Stimulated activated effector memory CD8-positive, alpha-beta T cell treated with anti-CD3 and anti-CD28 coated beads, Interleukin-12 subunit alpha, Interleukin-12 subunit beta, amount 100 ng/mL, for 72 hours (primary cell): Measurements from ENCODE around the gene PKP3.
"Not testable (repeated sequence)": the region's sequence is repeated elsewhere in the genome, so short reads cannot be mapped to it uniquely, and the experiment has no call there.

Source experiments
- ATAC-seq: fragments of 150-1000 bp; cut with Tn5 transposase; 2 replicates; pipeline ENCODE4 v1.10.0; 2021
- DNase-seq, 2 donors: peaks; one replicate each; pipeline ENCODE4 v3.0.0; 2021 to 2022; ENCODE audit warnings: low spot score in 2 of 2
- H3K27ac Mint-ChIP-seq: one replicate; pipeline ENCODE4 v1.8.0; 2022; ENCODE audit warnings: mild to moderate bottlenecking, mixed read lengths
- H3K36me3 Mint-ChIP-seq: one replicate; pipeline ENCODE4 v1.8.0; 2022; ENCODE audit warnings: mild to moderate bottlenecking, mixed read lengths
- H3K4me1 Mint-ChIP-seq: one replicate; pipeline ENCODE4 v1.8.0; 2022; ENCODE audit warnings: mixed read lengths
- H3K4me3 Mint-ChIP-seq: one replicate; pipeline ENCODE4 v1.8.0; 2022; ENCODE audit warnings: mild to moderate bottlenecking, mixed read lengths
- H3K9me3 Mint-ChIP-seq: one replicate; pipeline ENCODE4 v1.8.0; 2022; ENCODE audit warnings: mixed read lengths

The PKP3 gene

GRCh38 chr11:394034-394857, at the start of gene PKP3:
PKP3 (plus strand) TSS chr11:394209; CDS start chr11:394293, 84 bp downstream.
- ATAC-seq (peak; percentile 57), DNase-seq (no peak)
- Mint-ChIP-seq H3K27ac (peak within 1 kb of the TSS; percentile 75), H3K9me3 (no peaks in the 10 kb centered on the region), H3K4me3 (no peak within 1 kb of the TSS), H3K4me1 (peaks cover 17% of the 10 kb centered on the region), H3K36me3 (peaks cover 12% of the 10 kb centered on the region)

- Mint-ChIP-seq H3K4me1 (peaks cover 23% of the 10 kb centered on the region), H3K4me3 (no peak overlapping the region), H3K9me3 (no peaks in the 10 kb centered on the region), H3K36me3 (peaks cover 5% of the 10 kb centered on the region), H3K27ac (no peak overlapping the region)
- DNase-seq (no peak), ATAC-seq (no peak)
Observed at GRCh38 chr11:344836-345578, 49.0 kb upstream of the PKP3 start.

GRCh38 chr11:346529-346928, 47.5 kb upstream of the PKP3 start:
- H3K27ac Mint-ChIP-seq, result no peak overlapping the region
- ATAC-seq (no peak), DNase-seq (no peak)
- no peak overlapping the region for H3K4me3 Mint-ChIP-seq
- H3K36me3 Mint-ChIP-seq, result peaks cover 6% of the 10 kb centered on the region
- H3K9me3 Mint-ChIP-seq, result no peaks in the 10 kb centered on the region
- H3K4me1 Mint-ChIP-seq, result peaks cover 27% of the 10 kb centered on the region

GRCh38 chr11:349270-349954, 44.6 kb upstream of the PKP3 start:
- H3K4me1 Mint-ChIP-seq, result peaks cover 45% of the 10 kb centered on the region
- DNase-seq, H3K36me3 Mint-ChIP-seq, H3K27ac Mint-ChIP-seq, H3K9me3 Mint-ChIP-seq, ATAC-seq, H3K4me3 Mint-ChIP-seq: not testable (repeated sequence)

- H3K9me3 Mint-ChIP-seq, DNase-seq, H3K36me3 Mint-ChIP-seq: not testable (repeated sequence)
- peak; percentile 5 for ATAC-seq
- Mint-ChIP-seq H3K27ac (peak overlapping the region; percentile 77), H3K4me3 (peak overlapping the region; percentile 46), H3K4me1 (peaks cover 46% of the 10 kb centered on the region)
Observed at GRCh38 chr11:350033-350722, 43.8 kb upstream of the PKP3 start.

GRCh38 chr11:350723-351255, 43.2 kb upstream of the PKP3 start:
- peak overlapping the region; percentile 46 for H3K4me3 Mint-ChIP-seq
- DNase-seq, result no peak
- H3K36me3 Mint-ChIP-seq, result peaks cover 13% of the 10 kb centered on the region
- H3K27ac Mint-ChIP-seq, result peak overlapping the region; percentile 77
- H3K9me3 Mint-ChIP-seq, result no peaks in the 10 kb centered on the region
- peaks cover 45% of the 10 kb centered on the region for H3K4me1 Mint-ChIP-seq
- peak; percentile 69 for ATAC-seq

- peak overlapping the region; percentile 77 for H3K27ac Mint-ChIP-seq
- H3K36me3 Mint-ChIP-seq, result peaks cover 13% of the 10 kb centered on the region
- DNase-seq (no peak), ATAC-seq (no peak)
- H3K9me3 Mint-ChIP-seq, result no peaks in the 10 kb centered on the region
- H3K4me3 Mint-ChIP-seq, result peak overlapping the region; percentile 46
- H3K4me1 Mint-ChIP-seq, result peaks cover 45% of the 10 kb centered on the region
Observed at GRCh38 chr11:351411-351810, 42.6 kb upstream of the PKP3 start.

- Mint-ChIP-seq H3K27ac (no peak overlapping the region), H3K4me1 (peaks cover 45% of the 10 kb centered on the region)
- no peak for ATAC-seq
Observed at GRCh38 chr11:352456-353031, 41.5 kb upstream of the PKP3 start.

GRCh38 chr11:353179-353873, 40.7 kb upstream of the PKP3 start:
- Mint-ChIP-seq H3K36me3 (peaks cover 13% of the 10 kb centered on the region), H3K9me3 (no peaks in the 10 kb centered on the region), H3K4me1 (peaks cover 45% of the 10 kb centered on the region), H3K27ac (no peak overlapping the region), H3K4me3 (no peak overlapping the region)
- DNase-seq (no peak), ATAC-seq (no peak)

More at GRCh38 chr11:352456-353031, 41.5 kb upstream of the PKP3 start:
- no peak for DNase-seq
- no peaks in the 10 kb centered on the region for H3K9me3 Mint-ChIP-seq
- peaks cover 13% of the 10 kb centered on the region for H3K36me3 Mint-ChIP-seq
- no peak overlapping the region for H3K4me3 Mint-ChIP-seq

GRCh38 chr11:355581-356458, 38.2 kb upstream of the PKP3 start:
- Mint-ChIP-seq H3K27ac (peak overlapping the region; percentile 78), H3K9me3 (no peaks in the 10 kb centered on the region), H3K4me3 (no peak overlapping the region), H3K4me1 (peaks cover 48% of the 10 kb centered on the region), H3K36me3 (peaks cover 7% of the 10 kb centered on the region)
- ATAC-seq, result peak; percentile 56
- DNase-seq, result peak; percentile 58 to 87

GRCh38 chr11:356610-357009, 37.4 kb upstream of the PKP3 start:
- no peak for ATAC-seq
- Mint-ChIP-seq H3K27ac (no peak overlapping the region), H3K4me1 (peaks cover 46% of the 10 kb centered on the region), H3K36me3 (peaks cover 7% of the 10 kb centered on the region), H3K9me3 (no peaks in the 10 kb centered on the region), H3K4me3 (no peak overlapping the region)
- no peak for DNase-seq

GRCh38 chr11:357582-357981, 36.4 kb upstream of the PKP3 start:
- Mint-ChIP-seq H3K4me3 (no peak overlapping the region), H3K27ac (no peak overlapping the region), H3K9me3 (no peaks in the 10 kb centered on the region), H3K36me3 (peaks cover 7% of the 10 kb centered on the region), H3K4me1 (peaks cover 45% of the 10 kb centered on the region)
- ATAC-seq, result no peak
- no peak for DNase-seq

- peaks cover 39% of the 10 kb centered on the region for H3K4me1 Mint-ChIP-seq
- no peak overlapping the region for H3K27ac Mint-ChIP-seq
- no peak overlapping the region for H3K4me3 Mint-ChIP-seq
- no peak for DNase-seq
- H3K9me3 Mint-ChIP-seq, result no peaks in the 10 kb centered on the region
- peaks cover 7% of the 10 kb centered on the region for H3K36me3 Mint-ChIP-seq
- no peak for ATAC-seq
Observed at GRCh38 chr11:358129-358800, 35.7 kb upstream of the PKP3 start.
